Adrenal gland (tissue), 12 donors: Measurements from ENCODE around the gene CARD10. TPM values are rescaled to one million over a fixed set of nuclear protein-coding genes. Genes with fewer than 3 reads are reported as not detected.

Source experiments
- DNase-seq, 7 donors: peaks; one replicate each; pipeline ENCODE4 v3.0.0-alpha.2; 2019 to 2020
- H3K27ac ChIP-seq, 5 donors: fragments of 200-600 bp; sonication (generic) in 4 of 5; 1 replicate in 3 of 5; 2 replicates in 2 of 5; pipeline versions ENCODE4 v1.5.1 to v1.8.0; 2016 to 2020; ENCODE audit warnings: mild to moderate bottlenecking in 1 of 5
- H3K27me3 ChIP-seq: fragments of 200-600 bp; 2 replicates; pipeline ENCODE4 v1.8.0; 2021
- H3K36me3 ChIP-seq, 2 donors: fragments of 200-600 bp; replicated peaks in 1 of 2; 1 replicate in 1 of 2; 2 replicates in 1 of 2; pipeline versions ENCODE4 v1.5.1 to v1.8.0; 2018 to 2022
- H3K4me1 ChIP-seq, 2 donors: fragments of 200-600 bp; replicated peaks in 1 of 2; 1 replicate in 1 of 2; 2 replicates in 1 of 2; pipeline versions ENCODE4 v1.5.1 to v1.8.0; 2018 to 2021
- H3K4me3 ChIP-seq, 4 donors: fragments of 200-600 bp; sonication (generic) in 3 of 4; one replicate each; pipeline ENCODE4 v1.5.1; 2016 to 2018
- H3K9me3 ChIP-seq, 3 donors: fragments of 200-600 bp; sonication (generic) in 1 of 3; replicated peaks in 1 of 3; 1 replicate in 2 of 3; 2 replicates in 1 of 3; pipeline versions ENCODE4 v1.5.1 to v1.8.0; 2016 to 2021
- CTCF ChIP-seq, 6 experiments: fragments of 450-650 bp in 4 of 6; fragments of 200-600 bp in 2 of 6; sonication (generic) in 1 of 6; IDR thresholded peaks; 1 replicate in 5 of 6; 2 replicates in 1 of 6; pipeline versions ENCODE4 v1.5.1 to v1.8.0; 2016 to 2021; ENCODE audit warnings: antibody characterized with exemption in 6 of 6, mild to moderate bottlenecking in 2 of 6, moderate library complexity in 1 of 6
- POLR2A ChIP-seq, 2 donors: fragments of 450-650 bp; IDR thresholded peaks; one replicate each; pipeline ENCODE4 v1.6.1; 2017; ENCODE audit warnings: antibody characterized with exemption in 2 of 2, mild to moderate bottlenecking in 2 of 2, moderate library complexity in 1 of 2
- WGBS, 4 donors: extraction: QIAGEN DNeasy Blood & Tissue Kit in 2 of 4; methylation state at CpG; one replicate each; pipeline versions ENCODE4 v1.1.5 to v1.1.7; 2013 to 2017; 5-methylcytosine and 5-hydroxymethylcytosine counted together
- intact Hi-C, 2 donors: fragments of 100-400 bp; cut with DNase I; formaldehyde crosslinking; loops; one replicate each; pipeline versions ENCODE4 v1.14.1 to v1.15.0; 2022 to 2023
- polyA plus RNA-seq, 3 donors: library from polyadenylated mRNA; stranded (reverse); fragments of 200-250 nt in 2 of 3; fragments of 350-450 nt in 1 of 3; fragmentation: Illumina TruSeq in 1 of 3; extraction: RNeasy Lipid Tissue Mini Kit (QIAGEN cat#74804) in 1 of 3; gene quantifications; one replicate each; pipeline ENCODE4 v1.2.3, GENCODE V29; 2013 to 2014
- total RNA-seq, 9 donors: library from RNA; depleted of rRNA in 4 of 9; stranded (reverse); fragments of >200 nt in 4 of 9; fragments of 120-200 nt in 1 of 9; fragmentation: NEBNext Ultra II Directional in 1 of 9; extraction: Animal tissue kit (Norgen Biotek cat#: 25700) in 1 of 9; gene quantifications; one replicate each; pipeline versions ENCODE4 v1.1.0 to v1.2.4, GENCODE V29; 2013 to 2023
- donor health status: healthy with polysubstance abuse.
- donor health status: Bipolar disorder and iron deficiency.
- donor health status: DM: yes; HTN: yes; CAD: no.
- donor health status: DM: no; HTN: no; CAD: no.
- donor health status: DM: no; HTN: no; CAD: no.
- donor health status: DM: yes; HTN: yes; CAD: no.

CARD10 gene
- total and polyA plus RNA-seq, 12 donors: 3.3 to 34.2 (median 19.0) TPM

- H3K9me3 ChIP-seq: no peaks in the 10 kb centered on the region
- intact Hi-C loops: no loop called here
- H3K4me1 ChIP-seq: peaks cover 37 to 46% of the 10 kb centered on the region in 2 donors
- H3K36me3 ChIP-seq: no peaks in the 10 kb centered on the region
- WGBS, 4 donors: 44 to 74% (median 55%) methylated on average over 13 to 24 of the region's 24 CpGs
- H3K4me3 ChIP-seq: no peak overlapping the region
- no peaks in the 10 kb centered on the region for H3K27me3 ChIP-seq
- peak in 3 of 7 donors; percentile 32 to 48 (median 37) for DNase-seq
- TF ChIP-seq CTCF (IDR thresholded peaks at IDR 0.05) (no peak), POLR2A (IDR thresholded peaks at IDR 0.05) (no peak)
- peak overlapping the region; percentile 46 to 92 (median 80) for H3K27ac ChIP-seq
Observed at GRCh38 chr22:37500745-37501609, 18.2 kb downstream of the CARD10 start.

- DNase-seq: no peak
- Histone ChIP-seq H3K36me3 (no peaks in the 10 kb centered on the region), H3K9me3 (no peaks in the 10 kb centered on the region), H3K4me3 (no peak overlapping the region), H3K4me1 (peaks cover 37 to 46% of the 10 kb centered on the region in 2 donors), H3K27ac (no peak overlapping the region), H3K27me3 (no peaks in the 10 kb centered on the region)
- WGBS, 4 donors: 71 to 82% (median 79%) methylated on average over 6 to 13 of the region's 13 CpGs
- intact Hi-C loops: no loop called here
- TF ChIP-seq CTCF (IDR thresholded peaks at IDR 0.05): no peak
- TF ChIP-seq POLR2A (IDR thresholded peaks at IDR 0.05): no peak
Observed at GRCh38 chr22:37499789-37500540, 19.2 kb downstream of the CARD10 start.

GRCh38 chr22:37499027-37499707, 20.0 kb downstream of the CARD10 start:
- H3K36me3 ChIP-seq: no peaks in the 10 kb centered on the region

More at GRCh38 chr22:37499027-37499707, 20.0 kb downstream of the CARD10 start:
- Histone ChIP-seq H3K4me3 (no peak overlapping the region), H3K4me1 (peaks cover 33 to 40% of the 10 kb centered on the region in 2 donors), H3K27me3 (no peaks in the 10 kb centered on the region), H3K27ac (no peak overlapping the region), H3K9me3 (no peaks in the 10 kb centered on the region)
- TF ChIP-seq CTCF (IDR thresholded peaks at IDR 0.05) (no peak), POLR2A (IDR thresholded peaks at IDR 0.05) (no peak)
- WGBS, 4 donors: 62 to 84% (median 80%) methylated on average over 10 to 12 of the region's 12 CpGs
- no peak for DNase-seq
- intact Hi-C loops: no loop called here
